GM12878 (cell line): Measurements from ENCODE around the gene OR2T2.
"Not testable (repeated sequence)": the region's sequence is repeated elsewhere in the genome, so short reads cannot be mapped to it uniquely, and the experiment has no call there.

Source experiments
- CTCF ChIP-seq, 3 experiments: IDR thresholded peaks in 2 of 3; conservative IDR thresholded peaks in 1 of 3; 2 replicates each; pipeline ENCODE4 v1.5.1; 2011; ENCODE audit warnings: low read depth in 3 of 3, low read length in 3 of 3, mild to moderate bottlenecking in 3 of 3, control low read depth in 2 of 3, moderate library complexity in 2 of 3, inconsistent platforms in 1 of 3, mixed read lengths in 1 of 3; ENCODE audit not compliant: control insufficient read depth in 2 of 3, insufficient read depth in 1 of 3; ENCODE audit errors: extremely low read depth in 1 of 3
- EZH2 ChIP-seq: IDR thresholded peaks from 2 replicates; pipeline ENCODE4 v1.6.1; 2012; ENCODE audit warnings: low read depth, mild to moderate bottlenecking, control low read depth, inconsistent platforms, low read length, borderline replicate concordance; ENCODE audit not compliant: control insufficient read depth
- MAX ChIP-seq: IDR thresholded peaks from 2 replicates; pipeline ENCODE4 v1.6.1; 2012; ENCODE audit warnings: low read depth, low read length, improper control_type of control experiment
- NR2C2 ChIP-seq: IDR thresholded peaks from 2 replicates; pipeline ENCODE4 v1.6.1; 2011; ENCODE audit warnings: borderline replicate concordance, low read depth; ENCODE audit not compliant: control insufficient read depth, insufficient read length
- SPI1 ChIP-seq: IDR thresholded peaks from 2 replicates; pipeline ENCODE4 v1.6.1; 2011; ENCODE audit warnings: low read depth, mild to moderate bottlenecking, low read length, moderate library complexity, borderline replicate concordance; ENCODE audit not compliant: insufficient read depth
- YY1 ChIP-seq: IDR thresholded peaks from 2 replicates; pipeline ENCODE4 v1.6.1; 2011; ENCODE audit warnings: low read depth, mild to moderate bottlenecking, low read length
- ZNF274 ChIP-seq: IDR thresholded peaks from one replicate; pipeline ENCODE4 v1.8.0; 2011; ENCODE audit not compliant: insufficient read length, insufficient read depth

GRCh38 chr1:248500305-248501035 lies 55.0 kb downstream of the OR2T2 start:
- TF ChIP-seq CTCF (IDR thresholded peaks at IDR 0.05 in 2 of 3, conservative IDR thresholded peaks at IDR 0.05 in 1 of 3; ENCODE audit: control insufficient read depth in 2 of 3, extremely low read depth in 1 of 3, insufficient read depth in 1 of 3, low read depth in 3 of 3, low read length in 3 of 3); MAX; SPI1; NR2C2; ZNF274; YY1; EZH2: not testable (repeated sequence)
